GM18511 (cell line): ENCODE data around the gene CNTNAP1.
A peak's percentile ranks its signal among the peaks of the same experiment; 100 is the strongest.
"Not testable (repeated sequence)": the region's sequence is repeated elsewhere in the genome, so short reads cannot be mapped to it uniquely, and the experiment has no call there.

Experiments
- ATAC-seq: cut with Tn5 transposase; IDR thresholded peaks from one replicate; pipeline ENCODE4 v1.9.1; 2021; ENCODE audit warnings: mild to moderate bottlenecking, moderate library complexity; ENCODE audit not compliant: unreplicated experiment

CNTNAP1 gene

DNA sequence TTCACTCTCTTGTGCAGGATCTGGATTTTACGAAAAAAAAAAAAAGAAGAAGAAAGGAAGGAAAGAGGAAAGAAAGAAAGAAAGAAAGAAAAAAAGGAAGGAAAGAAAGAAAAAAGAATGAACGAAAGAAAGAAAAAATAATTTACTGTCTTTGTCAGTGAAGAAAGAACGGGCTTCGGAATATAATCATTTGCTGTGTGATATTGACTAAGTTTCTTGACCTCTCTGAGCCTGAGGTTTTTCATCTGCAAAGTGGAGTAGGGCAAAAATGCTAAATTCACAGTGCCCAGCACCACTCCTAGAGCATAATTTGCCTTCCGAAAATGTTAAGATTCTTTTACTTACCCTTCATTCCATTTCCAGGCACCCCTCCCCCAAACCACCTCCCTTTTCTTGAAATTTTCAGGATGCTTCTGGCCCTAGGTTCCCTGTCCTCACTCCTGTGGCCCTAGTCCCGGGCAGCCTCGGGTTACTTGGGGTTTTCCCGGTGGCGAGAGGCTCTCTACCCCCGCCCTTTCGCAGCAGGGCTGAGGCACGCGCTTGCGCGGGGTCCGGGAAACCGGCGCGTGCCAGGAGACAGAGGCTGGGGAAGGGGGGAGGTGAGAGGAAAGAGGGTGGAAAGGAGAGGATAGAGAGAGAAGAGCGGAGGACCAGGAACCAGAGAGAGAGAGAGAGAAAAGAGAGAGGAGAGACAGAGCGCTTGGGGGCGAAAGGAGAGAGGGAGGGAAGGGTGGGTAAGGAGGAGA, at the start of gene CNTNAP1:
Gene CNTNAP1, plus strand, starts transcription at position 556 of the 746 bp plus-strand sequence. CDS start 299 bp downstream, outside the sequence.
- no peak for ATAC-seq

DNA sequence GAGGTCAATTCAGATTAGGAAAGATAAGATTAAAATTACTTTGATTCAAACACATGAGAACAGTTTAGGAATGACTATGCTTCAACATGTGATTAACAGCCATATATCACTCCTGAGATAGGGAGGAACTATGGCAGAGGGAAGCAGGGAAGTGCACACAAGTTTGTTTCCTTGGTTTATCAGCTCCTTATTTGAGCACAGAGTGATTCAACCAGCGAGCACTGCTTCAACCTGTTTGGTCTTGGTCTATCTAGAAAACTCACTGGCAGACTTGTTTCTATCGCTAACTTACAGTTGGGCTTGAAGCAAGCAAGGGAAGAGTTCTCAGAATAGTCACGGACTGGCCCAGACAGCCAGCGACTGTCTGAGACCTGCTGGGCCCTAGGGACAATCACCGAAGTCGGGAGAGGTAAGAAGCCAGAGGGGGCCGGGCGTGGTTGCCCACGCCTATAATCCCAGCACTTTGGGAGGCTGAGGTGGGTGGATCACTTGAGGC, 49.3 kb upstream of the CNTNAP1 start:
- ATAC-seq: no peak

DNA sequence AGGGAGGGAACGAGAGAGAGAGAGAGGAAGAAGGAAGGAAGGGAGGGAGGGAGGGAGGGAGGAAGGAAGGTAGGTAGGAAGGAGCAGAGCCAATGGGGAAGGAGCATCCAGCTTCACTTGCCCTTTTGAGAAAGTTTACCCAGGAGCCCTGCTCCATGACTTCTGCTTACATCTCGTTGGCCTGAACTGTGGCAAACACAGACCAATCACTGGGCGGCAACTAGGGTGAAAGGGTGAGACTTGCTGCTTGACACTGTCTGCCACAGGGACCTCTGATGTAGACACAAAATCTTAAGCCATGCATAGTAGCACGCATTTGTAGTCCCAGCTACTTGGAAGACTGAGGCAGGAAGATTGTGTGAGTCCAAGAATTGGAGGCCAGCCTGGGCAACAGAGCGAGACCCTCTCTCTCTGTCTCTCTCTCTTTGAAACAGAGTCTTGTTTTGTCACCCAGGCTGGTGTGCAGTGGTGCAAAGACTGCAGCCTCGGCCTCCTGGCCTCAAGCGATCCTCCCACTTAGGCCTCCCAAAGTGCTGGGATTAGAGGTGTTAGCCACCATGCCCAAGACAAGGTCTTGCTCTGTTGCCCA, 42.7 kb upstream of the CNTNAP1 start:
- no peak for ATAC-seq

DNA sequence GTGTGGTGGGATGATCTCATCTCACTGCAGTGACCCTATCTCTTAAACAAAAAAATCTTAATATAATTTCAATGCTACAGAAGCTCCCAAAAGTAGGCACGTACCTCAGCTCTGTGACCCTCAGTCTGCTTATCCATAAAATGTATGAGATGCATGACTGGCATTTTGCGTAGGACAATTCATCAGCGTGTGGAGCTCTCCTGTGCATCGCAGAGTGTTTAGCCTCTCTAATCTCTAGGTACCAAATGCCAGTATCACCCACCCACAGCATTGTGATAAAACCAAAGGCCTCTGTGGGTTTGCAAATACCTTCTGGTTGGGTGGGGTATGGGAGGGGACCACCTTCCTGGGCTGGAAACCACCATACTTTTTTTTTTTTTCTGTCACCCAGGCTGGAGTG, 42.2 kb upstream of the CNTNAP1 start:
- no peak for ATAC-seq

DNA sequence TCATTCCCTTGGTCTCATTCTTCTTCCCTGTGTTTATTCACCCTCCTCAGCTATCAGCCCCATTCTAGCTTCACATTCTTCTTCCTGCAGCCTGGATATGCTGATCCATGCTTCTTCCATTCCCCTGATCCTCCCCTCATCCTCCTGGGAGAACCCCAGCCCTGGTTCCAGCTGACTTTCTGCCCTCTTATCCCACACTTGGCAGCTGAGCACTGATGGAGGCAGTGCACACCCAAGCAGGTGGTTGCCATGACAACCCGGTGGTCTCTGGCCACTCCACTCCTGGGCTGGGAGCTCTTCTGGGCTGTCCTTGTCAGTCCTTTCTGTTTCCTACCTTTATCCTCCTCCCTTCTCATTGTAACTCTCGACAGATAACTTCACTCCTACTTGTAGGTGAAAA, 40.0 kb upstream of the CNTNAP1 start:
- ATAC-seq: no peak

DNA sequence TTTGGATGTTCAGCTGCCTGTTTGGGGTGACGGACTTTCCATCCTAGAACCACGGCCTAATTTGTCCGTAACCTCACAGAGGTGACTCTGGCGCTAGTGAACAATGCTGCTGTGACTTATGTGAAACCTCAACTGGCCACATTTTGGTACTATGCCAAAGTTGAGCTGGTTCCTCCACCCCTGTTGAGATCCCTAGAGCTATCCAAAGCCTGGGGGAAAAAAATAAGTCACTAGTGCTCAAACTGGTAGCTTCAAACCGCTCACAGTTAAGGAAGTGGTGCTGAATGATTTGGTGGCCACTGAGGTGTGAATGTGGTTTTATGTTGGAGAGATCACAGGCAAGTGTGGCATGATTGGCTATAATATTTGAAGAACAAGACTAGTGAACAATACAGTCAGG, 34.6 kb upstream of the CNTNAP1 start:
- no peak for ATAC-seq

DNA sequence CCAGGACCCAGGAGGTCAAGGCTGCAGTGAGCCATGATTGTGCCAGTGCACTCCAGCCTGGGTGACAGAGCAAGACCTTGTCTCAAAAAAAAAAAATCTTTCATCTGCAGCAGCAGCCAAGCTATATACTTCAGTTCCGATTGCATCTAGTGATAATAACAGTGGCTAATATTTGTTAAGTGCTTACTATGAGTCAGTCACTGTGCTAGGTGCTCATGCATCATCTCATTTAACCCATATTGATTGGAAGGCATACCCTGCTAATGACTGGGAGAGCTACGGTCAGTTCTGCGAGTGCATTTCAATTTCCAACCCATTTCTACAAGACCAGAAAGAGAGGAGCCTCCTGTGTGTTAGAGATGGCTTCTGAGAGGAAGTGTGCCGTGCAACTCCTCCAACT, 30.9 kb upstream of the CNTNAP1 start:
- no peak for ATAC-seq

DNA sequence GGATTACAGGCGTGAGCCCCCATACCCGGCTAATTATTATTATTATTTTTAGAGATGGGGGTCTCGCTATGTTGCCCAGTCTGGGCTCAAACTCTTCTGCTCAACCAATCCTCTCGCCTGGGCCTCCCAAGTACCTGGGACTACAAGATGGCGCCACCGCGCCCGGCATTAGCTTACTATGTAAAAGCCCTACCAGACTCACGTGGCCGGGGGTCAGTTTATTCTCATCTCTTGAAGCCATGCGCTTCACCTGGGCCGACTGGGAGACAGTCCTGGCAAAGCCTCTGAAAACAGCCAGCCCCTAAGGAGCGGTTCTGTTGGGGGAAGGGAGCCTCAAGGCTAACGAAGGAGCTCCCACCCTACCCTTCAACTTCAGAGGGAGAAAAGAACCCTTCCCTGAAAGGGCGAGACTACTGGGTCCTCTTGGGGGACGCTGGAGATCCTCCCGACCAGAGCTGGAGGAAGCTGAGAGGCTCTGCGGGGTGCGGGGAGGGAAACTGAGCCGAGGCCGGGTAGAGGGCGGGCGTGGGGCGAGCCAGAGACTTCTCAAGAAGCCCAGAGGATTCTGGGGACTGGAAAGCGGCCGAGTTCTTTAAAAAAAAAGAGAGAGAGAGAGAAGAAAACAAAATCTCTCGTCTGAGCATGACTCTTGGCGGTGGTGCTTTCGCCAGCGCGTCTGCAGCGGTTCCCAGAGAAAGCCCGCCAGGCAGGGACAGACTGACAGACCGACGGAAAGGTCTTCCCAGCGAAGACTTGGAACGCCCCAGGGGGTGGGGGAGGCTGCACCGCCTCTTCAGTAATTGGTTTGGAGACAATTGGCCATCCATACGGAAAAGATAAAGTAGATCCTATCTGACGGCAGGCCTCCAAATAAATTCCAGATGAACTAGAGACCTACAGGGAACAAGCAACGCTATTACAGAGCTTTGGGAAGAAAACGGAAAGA, 28.9 kb upstream of the CNTNAP1 start:
- ATAC-seq: no peak

DNA sequence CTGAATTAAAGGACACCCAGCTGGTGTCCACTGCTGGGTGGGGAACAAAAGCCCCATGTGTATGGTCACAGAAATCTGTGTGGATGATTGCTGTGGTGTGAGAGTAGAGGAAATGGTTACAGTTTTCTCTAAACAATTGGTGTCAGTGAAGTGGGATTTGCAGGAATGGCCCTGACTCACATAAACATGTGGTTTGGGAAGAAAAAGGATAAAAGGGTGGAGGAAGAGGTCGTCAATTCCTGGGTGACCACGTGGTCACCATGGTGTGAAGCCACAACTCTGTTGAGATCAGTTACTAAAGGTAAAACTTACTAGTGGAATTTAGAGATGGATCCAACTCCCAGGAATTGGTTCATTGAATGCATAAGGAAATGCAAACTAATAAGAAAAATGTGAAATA, 26.8 kb upstream of the CNTNAP1 start:
- no peak for ATAC-seq

DNA sequence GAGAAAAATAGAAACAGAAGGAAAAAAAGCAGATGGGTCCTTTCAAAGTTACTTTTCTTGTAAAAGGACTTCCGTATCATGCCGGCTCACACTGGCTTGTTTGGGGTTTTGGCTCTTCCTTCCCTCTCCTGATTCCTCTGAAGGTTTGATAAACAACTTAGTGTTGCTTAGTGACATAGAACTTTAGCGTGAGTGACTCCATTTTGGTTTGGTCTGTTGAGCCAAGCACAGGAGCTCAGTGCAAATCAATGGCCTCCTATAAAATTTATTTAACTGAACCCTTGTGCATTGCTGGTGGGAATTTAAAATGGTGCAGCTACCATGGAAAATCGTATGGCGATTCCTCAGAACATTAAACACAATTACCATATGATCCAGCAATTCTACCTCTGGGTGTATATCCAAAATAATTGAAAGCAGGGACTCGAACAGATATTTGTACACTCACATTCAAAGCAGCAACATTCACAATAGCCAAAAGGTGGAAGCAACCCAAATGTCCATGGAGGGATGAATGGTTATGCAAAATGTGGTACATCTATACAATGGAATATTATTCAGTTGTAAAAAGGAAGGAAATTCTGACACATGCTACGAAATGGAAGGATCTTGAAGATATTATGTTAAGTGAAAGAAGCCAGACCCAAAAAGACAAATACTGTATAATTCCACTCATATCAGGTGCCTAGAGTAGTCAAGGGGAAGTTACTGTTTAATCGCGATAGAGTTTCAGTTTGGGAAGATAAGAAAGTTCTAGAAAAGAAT, 24.3 kb upstream of the CNTNAP1 start:
- no peak for ATAC-seq

DNA sequence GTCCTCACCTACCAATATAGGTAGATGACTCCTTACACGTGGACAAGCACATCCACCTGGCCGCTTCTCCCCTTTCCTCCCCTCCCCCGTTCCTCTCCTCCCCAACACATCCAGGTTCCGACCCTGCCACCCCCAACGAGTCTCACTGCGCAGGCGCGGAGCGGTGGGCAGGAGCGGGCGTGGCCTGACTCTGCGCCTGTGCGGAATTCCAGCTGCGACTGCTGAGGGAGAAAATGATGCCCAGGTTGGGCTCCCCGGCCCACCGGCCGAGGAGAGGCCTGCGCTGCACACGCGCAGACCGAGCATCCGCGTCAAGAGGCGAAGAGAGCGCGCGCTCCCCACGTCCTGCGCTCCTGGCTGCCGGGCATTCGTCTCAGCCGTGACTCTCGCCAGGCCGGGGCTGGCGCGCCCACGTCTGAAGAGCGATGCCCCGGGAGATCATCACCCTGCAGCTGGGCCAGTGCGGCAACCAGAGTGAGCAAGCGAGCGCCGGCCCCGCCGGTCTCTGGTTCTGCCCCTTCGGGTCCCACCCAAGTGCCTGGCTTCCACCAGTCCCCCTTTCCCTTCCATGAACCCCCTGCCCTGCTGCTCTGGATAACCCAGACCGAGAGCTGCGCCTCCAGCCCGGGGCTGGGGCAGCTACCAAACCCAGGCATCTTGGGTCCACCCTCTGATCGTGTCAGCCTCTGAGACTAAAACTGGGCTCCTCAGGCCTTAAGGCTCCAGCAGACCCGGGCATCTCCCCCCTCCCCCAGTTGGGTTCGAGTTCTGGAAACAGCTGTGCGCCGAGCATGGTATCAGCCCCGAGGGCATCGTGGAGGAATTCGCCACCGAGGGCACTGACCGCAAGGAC, 23.0 kb upstream of the CNTNAP1 start, which contains the start of gene TUBG2:
Gene TUBG2, plus strand, starts transcription at position 206 of the 853 bp plus-strand sequence. Its CDS starts 220 bp downstream, at position 426.
- ATAC-seq: peak; percentile 61

DNA sequence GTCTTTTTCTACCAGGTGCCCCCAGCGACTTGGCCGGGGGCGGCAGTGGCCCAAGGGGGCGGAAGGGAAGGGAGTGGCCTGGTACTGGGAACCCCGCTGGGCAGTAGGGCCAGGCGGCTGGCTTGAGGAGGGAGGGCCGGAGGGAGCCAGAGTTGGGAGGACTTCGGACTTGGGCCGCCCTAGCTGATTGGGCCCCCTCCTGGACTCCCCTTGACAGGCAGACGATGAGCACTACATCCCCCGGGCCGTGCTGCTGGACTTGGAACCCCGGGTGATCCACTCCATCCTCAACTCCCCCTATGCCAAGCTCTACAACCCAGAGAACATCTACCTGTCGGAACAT, 22.4 kb upstream of the CNTNAP1 start:
- ATAC-seq: not testable (repeated sequence)

DNA sequence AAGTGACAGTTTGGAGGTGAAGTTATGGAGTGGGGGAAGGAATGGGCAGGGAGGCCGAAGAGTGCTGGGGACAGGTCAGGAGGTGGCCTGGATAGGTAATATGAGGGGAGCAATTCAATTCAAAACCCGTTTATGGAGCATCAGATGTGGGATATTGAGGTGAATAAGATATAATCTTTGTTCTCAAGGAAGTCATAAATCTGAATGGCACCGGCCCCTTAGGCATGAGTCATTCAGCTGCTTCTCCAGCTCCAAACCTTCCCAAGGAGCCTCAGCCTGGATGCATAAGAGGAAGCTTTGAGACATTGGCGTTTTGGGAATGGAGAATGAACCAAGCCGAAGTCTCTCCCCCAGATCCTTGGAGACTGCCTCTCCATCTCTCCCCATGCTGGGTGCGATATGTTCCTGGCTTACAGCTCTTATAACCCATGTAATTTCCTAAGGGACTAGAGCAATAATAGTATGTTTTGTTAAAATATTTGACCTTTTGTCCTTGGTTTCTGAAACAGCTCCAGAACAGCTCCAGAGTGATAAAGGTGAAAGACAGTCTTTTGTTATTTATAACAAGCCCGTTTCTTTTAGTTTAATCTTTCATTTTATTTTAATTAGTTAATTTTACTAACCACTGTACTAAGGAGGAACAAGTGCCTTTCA, 21.5 kb upstream of the CNTNAP1 start:
- ATAC-seq: no peak

DNA sequence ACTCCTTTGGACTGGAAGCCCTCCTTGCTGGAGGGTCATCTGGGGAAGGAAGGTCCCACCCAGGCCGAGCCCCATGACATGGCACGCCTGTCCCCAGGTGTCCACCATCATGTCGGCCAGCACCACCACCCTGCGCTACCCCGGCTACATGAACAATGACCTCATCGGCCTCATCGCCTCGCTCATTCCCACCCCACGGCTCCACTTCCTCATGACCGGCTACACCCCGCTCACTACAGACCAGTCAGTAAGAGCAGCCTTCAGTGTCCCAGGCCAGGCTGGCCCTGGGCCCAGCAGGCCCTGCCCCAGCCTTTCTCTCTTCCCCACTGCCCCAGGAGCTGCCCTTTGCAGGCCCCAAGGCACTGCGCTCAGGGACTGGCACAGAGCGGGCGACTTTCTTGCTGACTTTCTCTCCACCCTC, 16.7 kb upstream of the CNTNAP1 start:
- no peak for ATAC-seq

DNA sequence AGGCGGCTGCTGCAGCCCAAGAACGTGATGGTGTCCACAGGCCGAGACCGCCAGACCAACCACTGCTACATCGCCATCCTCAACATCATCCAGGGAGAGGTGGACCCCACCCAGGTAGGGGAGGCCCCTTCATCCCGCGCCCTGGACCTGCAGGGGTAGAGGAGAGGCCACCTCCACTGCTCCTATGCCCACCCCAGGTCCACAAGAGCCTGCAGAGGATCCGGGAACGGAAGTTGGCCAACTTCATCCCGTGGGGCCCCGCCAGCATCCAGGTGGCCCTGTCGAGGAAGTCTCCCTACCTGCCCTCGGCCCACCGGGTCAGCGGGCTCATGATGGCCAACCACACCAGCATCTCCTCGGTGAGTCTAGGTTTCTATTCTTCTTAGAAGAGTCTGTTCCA, 16.2 kb upstream of the CNTNAP1 start:
- not testable (repeated sequence) for ATAC-seq

DNA sequence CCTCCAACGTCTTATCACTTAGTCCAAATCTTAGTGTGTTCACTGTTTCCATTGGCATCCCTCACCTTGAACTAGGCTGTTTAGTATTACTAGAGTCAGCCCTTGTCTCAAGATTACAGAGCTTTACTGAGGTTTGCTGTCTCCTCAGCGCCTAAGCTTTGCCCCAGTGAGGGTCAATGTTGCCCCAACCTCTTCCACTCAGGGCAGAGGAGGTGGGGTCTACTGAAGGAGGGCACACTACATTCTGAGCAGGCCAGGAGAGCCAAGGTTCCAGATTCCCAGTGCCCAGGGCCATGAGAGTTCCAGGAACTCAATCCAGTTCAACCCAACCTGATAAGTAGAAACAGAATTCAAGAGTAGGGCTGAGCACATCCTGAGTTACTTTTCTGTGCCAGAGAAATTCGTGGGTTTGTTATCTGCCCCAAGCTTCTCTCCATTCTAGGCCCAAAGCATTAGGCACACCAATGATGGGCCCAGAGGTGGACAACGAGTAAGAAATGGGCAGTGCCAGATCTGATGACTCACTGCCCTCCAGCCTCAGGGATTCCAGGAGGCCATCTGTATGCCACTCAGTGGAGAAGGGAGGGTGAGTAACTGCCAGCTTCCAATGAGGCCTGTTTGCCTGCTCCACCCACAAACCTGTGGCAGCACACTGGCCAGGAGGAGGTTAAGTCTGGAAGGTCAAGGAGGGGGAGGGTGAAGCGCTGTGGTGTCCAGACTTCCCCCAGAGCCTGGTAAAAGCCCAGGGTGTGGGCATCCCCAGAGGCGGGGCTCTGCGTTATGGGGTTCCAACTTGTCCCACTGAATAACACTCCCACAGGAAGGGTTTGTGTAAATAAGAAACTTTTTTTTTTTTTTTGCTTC, 15.0 kb upstream of the CNTNAP1 start:
- no peak for ATAC-seq

DNA sequence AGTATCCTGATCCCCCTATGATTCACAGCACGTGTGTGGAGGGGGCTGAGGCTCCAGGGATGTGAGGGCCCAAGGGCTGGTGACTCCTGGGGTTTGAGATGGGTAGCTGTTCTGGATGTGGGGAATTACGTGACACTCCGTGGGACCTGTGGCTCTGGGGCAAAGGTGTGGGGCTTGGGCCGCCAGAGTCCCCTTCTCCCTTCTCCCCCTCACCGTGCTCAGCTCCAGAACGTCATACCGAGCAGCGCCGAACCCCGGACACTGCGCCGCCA, 12.7 kb upstream of the CNTNAP1 start:
- no peak for ATAC-seq

DNA sequence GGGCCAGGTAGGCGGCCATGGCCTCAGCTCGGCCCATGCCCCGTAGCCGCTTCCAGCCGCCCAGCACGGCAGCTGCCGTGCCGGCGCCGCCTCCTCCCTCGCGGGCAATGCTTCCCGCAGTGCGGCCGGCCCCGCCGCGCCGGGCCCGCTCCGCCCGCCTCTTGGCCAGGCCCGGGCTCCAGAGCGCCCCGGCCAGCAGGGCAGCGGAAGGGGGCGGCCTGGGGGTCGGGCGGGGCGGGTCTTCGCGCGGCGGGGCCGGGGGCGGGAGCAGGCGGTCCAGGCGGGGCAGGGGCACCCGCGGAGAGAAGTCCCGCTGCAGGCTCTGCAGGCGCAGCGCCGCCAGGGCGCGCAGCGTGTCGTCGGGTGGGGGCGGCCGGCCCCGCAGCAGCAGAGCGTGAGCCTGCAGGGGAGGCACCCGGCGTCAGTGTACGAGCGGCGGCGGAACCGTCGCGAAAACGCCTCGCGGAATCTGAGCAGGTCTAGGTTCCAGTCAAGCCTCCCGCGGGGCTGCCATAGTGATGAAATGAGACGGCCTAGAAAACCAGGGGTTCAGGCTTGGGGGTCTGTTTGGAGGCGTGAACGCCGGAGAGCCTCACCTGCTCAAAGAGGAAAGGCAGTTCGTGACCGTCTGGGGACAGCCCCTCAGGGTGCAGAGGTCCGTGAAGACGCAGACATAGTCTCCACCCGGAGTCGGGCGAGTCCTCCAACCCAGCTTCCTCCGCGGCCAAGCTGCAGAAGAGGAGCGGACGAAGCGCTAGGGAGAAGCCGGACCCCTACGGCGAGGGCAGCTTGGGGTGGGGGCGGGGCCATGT, 12.1 kb upstream of the CNTNAP1 start:
- no peak for ATAC-seq
